Adrenal gland (tissue), 12 donors: ENCODE measurements around the gene LRP1. TPM values are rescaled to one million over a fixed set of nuclear protein-coding genes. Genes with fewer than 3 reads are reported as not detected.
A peak's percentile ranks its signal among the peaks of the same experiment; 100 is the strongest.

Source experiments
- DNase-seq, 7 donors: peaks; one replicate each; pipeline ENCODE4 v3.0.0-alpha.2; 2019 to 2020
- H3K27ac ChIP-seq, 5 donors: fragments of 200-600 bp; sonication (generic) in 4 of 5; 1 replicate in 3 of 5; 2 replicates in 2 of 5; pipeline versions ENCODE4 v1.5.1 to v1.8.0; 2016 to 2020; ENCODE audit warnings: mild to moderate bottlenecking in 1 of 5
- H3K27me3 ChIP-seq: fragments of 200-600 bp; 2 replicates; pipeline ENCODE4 v1.8.0; 2021
- H3K36me3 ChIP-seq, 2 donors: fragments of 200-600 bp; replicated peaks in 1 of 2; 1 replicate in 1 of 2; 2 replicates in 1 of 2; pipeline versions ENCODE4 v1.5.1 to v1.8.0; 2018 to 2022
- H3K4me1 ChIP-seq, 2 donors: fragments of 200-600 bp; replicated peaks in 1 of 2; 1 replicate in 1 of 2; 2 replicates in 1 of 2; pipeline versions ENCODE4 v1.5.1 to v1.8.0; 2018 to 2021
- H3K4me3 ChIP-seq, 4 donors: fragments of 200-600 bp; sonication (generic) in 3 of 4; one replicate each; pipeline ENCODE4 v1.5.1; 2016 to 2018
- H3K9me3 ChIP-seq, 3 donors: fragments of 200-600 bp; sonication (generic) in 1 of 3; replicated peaks in 1 of 3; 1 replicate in 2 of 3; 2 replicates in 1 of 3; pipeline versions ENCODE4 v1.5.1 to v1.8.0; 2016 to 2021
- POLR2A ChIP-seq, 2 donors: fragments of 450-650 bp; IDR thresholded peaks; one replicate each; pipeline ENCODE4 v1.6.1; 2017; ENCODE audit warnings: antibody characterized with exemption in 2 of 2, mild to moderate bottlenecking in 2 of 2, moderate library complexity in 1 of 2
- WGBS, 4 donors: extraction: QIAGEN DNeasy Blood & Tissue Kit in 2 of 4; methylation state at CpG; one replicate each; pipeline versions ENCODE4 v1.1.5 to v1.1.7; 2013 to 2017; 5-methylcytosine and 5-hydroxymethylcytosine counted together
- intact Hi-C, 2 donors: fragments of 100-400 bp; cut with DNase I; formaldehyde crosslinking; loops; one replicate each; pipeline versions ENCODE4 v1.14.1 to v1.15.0; 2022 to 2023
- polyA plus RNA-seq, 3 donors: library from polyadenylated mRNA; stranded (reverse); fragments of 200-250 nt in 2 of 3; fragments of 350-450 nt in 1 of 3; fragmentation: Illumina TruSeq in 1 of 3; extraction: RNeasy Lipid Tissue Mini Kit (QIAGEN cat#74804) in 1 of 3; gene quantifications; one replicate each; pipeline ENCODE4 v1.2.3, GENCODE V29; 2013 to 2014
- total RNA-seq, 9 donors: library from RNA; depleted of rRNA in 4 of 9; stranded (reverse); fragments of >200 nt in 4 of 9; fragments of 120-200 nt in 1 of 9; fragmentation: NEBNext Ultra II Directional in 1 of 9; extraction: Animal tissue kit (Norgen Biotek cat#: 25700) in 1 of 9; gene quantifications; one replicate each; pipeline versions ENCODE4 v1.1.0 to v1.2.4, GENCODE V29; 2013 to 2023
- TF ChIP-seq, protein P1 (sequence below), 6 experiments: fragments of 450-650 bp in 4 of 6; fragments of 200-600 bp in 2 of 6; sonication (generic) in 1 of 6; IDR thresholded peaks; 1 replicate in 5 of 6; 2 replicates in 1 of 6; pipeline versions ENCODE4 v1.5.1 to v1.8.0; 2016 to 2021; ENCODE audit warnings: antibody characterized with exemption in 6 of 6, mild to moderate bottlenecking in 2 of 6, moderate library complexity in 1 of 6
- donor health status: healthy with polysubstance abuse.
- donor health status: Bipolar disorder and iron deficiency.
- donor health status: DM: yes; HTN: yes; CAD: no.
- donor health status: DM: no; HTN: no; CAD: no.
- donor health status: DM: no; HTN: no; CAD: no.
- donor health status: DM: yes; HTN: yes; CAD: no.

LRP1 gene
- total and polyA plus RNA-seq, 12 donors: 18.4 to 307 (median 138) TPM

- Histone ChIP-seq H3K36me3 (peaks cover 0 to 54% of the 10 kb centered on the region in 2 donors), H3K9me3 (no peaks in the 10 kb centered on the region), H3K4me3 (no peak overlapping the region), H3K4me1 (peaks cover 4 to 30% of the 10 kb centered on the region in 2 donors), H3K27ac (peak overlapping the region in 2 of 5 donors; percentile 35 to 77), H3K27me3 (no peaks in the 10 kb centered on the region)
- TF ChIP-seq POLR2A (IDR thresholded peaks at IDR 0.05): no peak
- TF ChIP-seq, protein P1, sequence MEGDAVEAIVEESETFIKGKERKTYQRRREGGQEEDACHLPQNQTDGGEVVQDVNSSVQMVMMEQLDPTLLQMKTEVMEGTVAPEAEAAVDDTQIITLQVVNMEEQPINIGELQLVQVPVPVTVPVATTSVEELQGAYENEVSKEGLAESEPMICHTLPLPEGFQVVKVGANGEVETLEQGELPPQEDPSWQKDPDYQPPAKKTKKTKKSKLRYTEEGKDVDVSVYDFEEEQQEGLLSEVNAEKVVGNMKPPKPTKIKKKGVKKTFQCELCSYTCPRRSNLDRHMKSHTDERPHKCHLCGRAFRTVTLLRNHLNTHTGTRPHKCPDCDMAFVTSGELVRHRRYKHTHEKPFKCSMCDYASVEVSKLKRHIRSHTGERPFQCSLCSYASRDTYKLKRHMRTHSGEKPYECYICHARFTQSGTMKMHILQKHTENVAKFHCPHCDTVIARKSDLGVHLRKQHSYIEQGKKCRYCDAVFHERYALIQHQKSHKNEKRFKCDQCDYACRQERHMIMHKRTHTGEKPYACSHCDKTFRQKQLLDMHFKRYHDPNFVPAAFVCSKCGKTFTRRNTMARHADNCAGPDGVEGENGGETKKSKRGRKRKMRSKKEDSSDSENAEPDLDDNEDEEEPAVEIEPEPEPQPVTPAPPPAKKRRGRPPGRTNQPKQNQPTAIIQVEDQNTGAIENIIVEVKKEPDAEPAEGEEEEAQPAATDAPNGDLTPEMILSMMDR (IDR thresholded peaks at IDR 0.05): no peak
- peak in 1 of 7 donors; percentile 31 for DNase-seq
- intact Hi-C loops: no loop called here
- 60 to 78% (median 68%) methylated on average over 2 to 4 of the region's 4 CpGs for WGBS, 4 donors
Observed at GRCh38 chr12:57158665-57159064, 30.4 kb downstream of the LRP1 start.

DNA sequence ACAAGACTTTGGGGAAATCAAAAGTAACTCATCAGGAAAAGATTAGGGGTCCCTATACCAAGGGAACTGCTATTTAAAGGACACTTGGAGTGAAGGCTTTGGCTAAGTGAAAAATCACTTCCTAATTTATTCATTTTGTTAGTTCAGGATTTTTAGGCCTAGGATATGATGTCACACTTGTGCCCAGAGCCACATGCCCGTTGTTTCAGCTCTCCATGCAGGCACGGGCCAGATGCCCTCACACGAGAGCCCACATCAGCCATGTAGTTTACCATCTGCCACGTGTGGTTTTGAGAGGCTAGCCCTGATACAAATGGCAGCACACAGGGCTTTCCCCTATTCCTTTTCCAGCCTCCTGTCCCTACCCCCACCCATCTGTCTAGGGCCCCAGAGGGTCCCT, 31.0 kb downstream of the LRP1 start:
- TF ChIP-seq, protein P1 (IDR thresholded peaks at IDR 0.05): no peak
- no peak for TF ChIP-seq POLR2A (IDR thresholded peaks at IDR 0.05)
- H3K36me3 ChIP-seq: peaks cover 0 to 60% of the 10 kb centered on the region in 2 donors
- no peak overlapping the region for H3K4me3 ChIP-seq
- DNase-seq: peak in 1 of 7 donors; percentile 52
- intact Hi-C loops: no loop called here
- H3K9me3 ChIP-seq: no peaks in the 10 kb centered on the region
- 55 to 79% (median 66%) methylated on average over 4 of the region's 4 CpGs for WGBS, 4 donors
- H3K4me1 ChIP-seq: peaks cover 4 to 23% of the 10 kb centered on the region in 2 donors
- no peaks in the 10 kb centered on the region for H3K27me3 ChIP-seq
- peak overlapping the region in 3 of 5 donors; percentile 22 to 77 (median 68) for H3K27ac ChIP-seq

GRCh38 chr12:57160040-57160439, 31.8 kb downstream of the LRP1 start:
- intact Hi-C loops: no loop called here
- Histone ChIP-seq H3K9me3 (no peaks in the 10 kb centered on the region), H3K27me3 (no peaks in the 10 kb centered on the region), H3K4me1 (peaks cover 4 to 16% of the 10 kb centered on the region in 2 donors), H3K4me3 (no peak overlapping the region), H3K27ac (peak overlapping the region in 1 of 5 donors; percentile 77), H3K36me3 (peaks cover 0 to 57% of the 10 kb centered on the region in 2 donors)
- 67 to 84% (median 82%) methylated on average over 4 of the region's 4 CpGs for WGBS, 4 donors
- no peak for DNase-seq
- TF ChIP-seq, protein P1 (IDR thresholded peaks at IDR 0.05): no peak
- TF ChIP-seq POLR2A (IDR thresholded peaks at IDR 0.05): no peak

DNA sequence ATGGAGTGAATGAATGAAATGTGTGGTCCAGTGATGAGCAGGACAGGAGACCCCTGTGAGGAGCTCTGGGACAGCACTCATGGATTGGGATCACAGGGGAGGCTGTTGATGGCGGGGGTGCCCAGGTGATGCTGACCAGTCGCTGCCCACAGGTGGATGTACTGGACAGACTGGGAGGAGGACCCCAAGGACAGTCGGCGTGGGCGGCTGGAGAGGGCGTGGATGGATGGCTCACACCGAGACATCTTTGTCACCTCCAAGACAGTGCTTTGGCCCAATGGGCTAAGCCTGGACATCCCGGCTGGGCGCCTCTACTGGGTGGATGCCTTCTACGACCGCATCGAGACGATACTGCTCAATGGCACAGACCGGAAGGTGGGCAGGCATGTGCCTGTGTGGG, 32.5 kb downstream of the LRP1 start:
- intact Hi-C loops: no loop called here
- Histone ChIP-seq H3K27ac (peak overlapping the region in 1 of 5 donors; percentile 14), H3K9me3 (no peaks in the 10 kb centered on the region), H3K4me3 (no peak overlapping the region), H3K36me3 (peaks cover 0 to 57% of the 10 kb centered on the region in 2 donors), H3K27me3 (no peaks in the 10 kb centered on the region), H3K4me1 (peaks cover 4 to 15% of the 10 kb centered on the region in 2 donors)
- WGBS, 4 donors: 95 to 97% (median 96%) methylated on average over 14 of the region's 14 CpGs
- no peak for DNase-seq
- TF ChIP-seq, protein P1 (IDR thresholded peaks at IDR 0.05): no peak
- no peak for TF ChIP-seq POLR2A (IDR thresholded peaks at IDR 0.05)
